DLD1 (cell line): Measurements from ENCODE around the gene ROBO2.

Experiments used
- in situ Hi-C: cut with HindIII; loops from 2 replicates; pipeline ENCODE4 v1.10.0; 2017; ENCODE audit warnings: low sequenced_read_pairs

ROBO2 gene

DNA sequence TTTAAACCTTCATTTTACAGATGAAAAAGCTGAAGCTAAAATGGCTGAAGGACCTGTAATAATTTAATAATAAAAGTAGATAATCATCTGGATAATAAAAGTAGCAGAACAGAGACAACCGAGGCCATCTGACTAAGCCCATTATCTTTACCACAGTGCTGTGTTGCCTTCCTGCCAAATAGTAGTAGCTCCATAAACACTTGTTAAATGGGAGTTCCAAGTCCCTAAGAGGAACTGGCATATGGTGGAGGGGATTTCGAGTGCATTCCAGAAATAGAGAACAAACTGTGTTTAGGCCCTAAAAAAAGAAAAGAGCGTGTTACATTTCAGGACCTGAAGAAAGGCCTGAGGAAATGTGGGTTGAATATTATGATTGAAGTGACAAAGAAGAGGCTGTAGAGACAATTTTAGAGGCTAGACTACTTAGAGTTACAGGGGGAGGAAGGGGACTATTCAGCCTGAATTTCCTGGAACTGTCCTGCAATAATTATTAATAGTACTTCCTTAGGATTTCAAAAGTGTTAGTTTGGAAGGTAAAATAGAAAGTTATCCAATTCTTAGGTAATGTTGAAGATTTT is 424.3 kb downstream of the ROBO2 start:
- in situ Hi-C loops, result no loop called here

DNA sequence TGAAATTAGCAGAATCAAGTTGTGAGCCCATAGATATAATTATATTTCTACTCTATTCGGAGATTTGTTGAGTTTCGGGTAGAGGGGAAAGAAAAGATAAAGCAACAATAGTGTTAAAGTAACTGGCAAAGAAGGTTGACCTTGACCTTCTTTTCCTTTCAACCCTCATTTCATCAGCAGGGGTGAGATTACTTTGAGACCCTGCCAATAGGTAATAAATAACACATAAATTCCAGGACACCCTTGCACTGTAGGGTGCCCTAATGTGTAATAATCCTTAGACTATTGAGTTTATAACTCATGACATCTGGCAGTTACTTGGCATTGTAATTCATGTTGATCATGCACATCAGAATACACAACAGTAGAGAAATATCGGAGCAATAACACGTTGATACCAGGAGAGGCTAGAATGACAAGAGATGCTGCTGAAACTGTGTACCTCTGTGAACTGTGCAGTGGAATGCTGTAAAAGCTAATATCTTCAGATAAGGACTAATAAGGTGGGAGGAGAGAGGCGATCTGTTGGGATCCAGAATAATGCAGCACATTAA is 426.7 kb downstream of the ROBO2 start:
- in situ Hi-C loops, result no loop called here

DNA sequence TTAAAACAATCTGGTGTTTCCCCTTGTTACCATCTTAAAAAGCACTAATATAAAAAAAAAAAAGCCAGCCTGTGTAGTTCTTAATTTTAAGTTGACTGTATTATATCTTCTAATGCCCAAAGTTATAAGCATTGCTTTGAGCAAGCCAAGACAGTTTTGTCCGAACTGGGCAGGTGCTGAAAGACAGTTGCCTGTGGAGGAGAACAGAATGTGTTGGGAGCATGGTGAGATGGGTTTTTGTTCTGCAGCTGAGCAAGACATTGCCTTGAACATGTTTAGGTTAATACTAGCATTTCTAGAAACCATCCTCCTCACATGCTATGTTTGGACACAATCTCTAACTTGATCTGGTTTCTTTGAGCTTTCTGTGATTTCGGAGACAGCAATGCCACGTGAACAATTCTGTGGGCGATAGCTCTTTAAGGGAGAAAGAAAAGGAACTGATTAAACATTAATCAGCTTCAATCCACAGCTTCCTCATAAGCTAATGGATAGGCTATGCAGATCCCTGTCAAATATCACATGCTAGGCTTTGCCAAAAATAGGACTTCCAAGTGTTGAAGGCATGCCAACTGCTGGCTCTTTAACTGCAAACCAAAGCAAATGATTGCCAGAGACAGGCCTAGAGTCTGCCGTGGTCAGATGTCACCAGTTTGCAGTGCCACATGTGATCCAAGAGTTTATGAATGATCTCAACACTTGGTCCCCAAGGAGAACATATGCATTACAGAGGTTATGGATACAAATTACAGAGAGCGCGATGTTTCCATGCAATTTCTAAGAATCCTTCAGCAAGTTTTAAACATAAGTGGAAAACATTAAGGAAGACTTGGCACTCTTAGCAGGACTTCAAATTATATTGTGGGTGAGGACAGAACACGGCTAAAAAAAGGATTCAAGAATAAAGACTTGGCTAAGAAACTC is 428.1 kb downstream of the ROBO2 start:
- in situ Hi-C loops, result no loop called here

DNA sequence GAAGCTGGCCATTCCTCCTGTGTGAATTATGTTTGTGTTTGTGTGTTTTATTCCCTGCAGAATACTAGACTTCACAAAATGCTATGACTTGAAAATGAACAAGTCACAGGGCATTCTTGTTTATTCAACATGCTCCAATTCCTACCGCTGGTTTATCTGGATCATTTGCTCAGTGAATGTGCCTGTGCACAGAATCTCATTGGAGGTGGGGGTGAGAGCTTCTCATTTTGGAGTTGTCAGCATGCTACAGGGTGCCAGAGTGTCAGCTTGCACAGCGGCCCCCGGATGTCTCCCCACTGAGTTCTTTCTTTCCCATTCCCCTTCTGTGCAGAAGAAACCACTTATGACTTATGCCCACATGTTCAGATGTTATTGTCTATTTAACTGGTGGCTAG is 428.7 kb downstream of the ROBO2 start:
- in situ Hi-C loops, result no loop called here

DNA sequence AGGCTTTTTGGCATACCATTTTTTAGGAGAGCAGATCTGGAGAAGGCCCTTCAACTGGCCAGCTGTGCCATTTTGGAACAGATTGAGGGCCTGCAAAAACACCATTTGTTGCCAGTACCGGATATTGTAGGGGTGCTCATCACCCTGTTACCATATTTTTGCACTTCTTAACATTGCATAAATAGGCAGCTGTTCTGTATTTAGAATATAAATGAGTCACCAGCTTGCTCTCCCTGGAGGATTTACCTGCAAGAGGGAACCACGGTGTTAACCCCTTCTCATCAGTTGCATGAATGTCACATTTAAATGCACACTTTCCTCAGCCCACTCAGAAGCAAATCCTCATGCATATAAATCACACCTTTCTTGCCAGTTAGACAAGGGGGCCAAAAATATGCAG is 435.6 kb downstream of the ROBO2 start:
- in situ Hi-C loops, result no loop called here

DNA sequence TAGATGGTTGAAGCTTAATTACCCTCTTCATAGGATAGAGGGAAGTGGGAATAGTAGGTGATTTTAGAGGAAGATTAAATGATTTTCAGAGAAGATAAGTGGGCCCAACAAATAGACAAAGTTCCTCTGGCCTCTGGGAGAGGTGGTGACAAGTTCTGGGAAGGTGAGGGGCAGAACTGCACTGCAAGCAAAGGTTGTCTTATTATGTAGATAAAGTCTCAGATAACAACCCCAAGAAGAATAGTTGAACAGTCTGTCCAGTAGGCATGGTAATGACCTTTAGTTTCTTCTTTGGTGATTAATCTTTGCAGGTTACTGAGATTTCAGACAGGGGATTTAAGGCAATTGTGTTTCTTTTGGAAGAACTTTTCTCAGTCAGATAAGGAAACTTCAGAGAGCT is 439.1 kb downstream of the ROBO2 start:
- in situ Hi-C loops, result no loop called here

DNA sequence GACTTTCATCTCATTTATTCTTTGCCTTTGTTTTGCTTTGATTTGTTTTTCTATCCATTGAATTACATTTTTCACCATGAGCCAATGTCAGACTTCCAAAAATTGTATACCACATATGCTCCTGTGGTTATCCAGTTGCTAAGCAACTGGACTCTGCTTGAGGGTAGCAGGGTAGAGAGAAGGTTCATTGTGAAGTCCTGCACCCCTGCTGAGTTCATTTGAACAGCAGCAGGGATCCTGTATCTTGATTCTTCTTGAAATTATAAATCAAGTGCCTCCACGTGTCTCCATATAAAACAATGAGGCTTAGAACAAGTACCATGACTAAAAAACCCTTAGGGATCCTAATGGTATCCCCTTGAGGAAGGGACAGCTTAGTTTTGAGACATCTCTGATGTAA is 449.3 kb downstream of the ROBO2 start:
- in situ Hi-C loops, result no loop called here

DNA sequence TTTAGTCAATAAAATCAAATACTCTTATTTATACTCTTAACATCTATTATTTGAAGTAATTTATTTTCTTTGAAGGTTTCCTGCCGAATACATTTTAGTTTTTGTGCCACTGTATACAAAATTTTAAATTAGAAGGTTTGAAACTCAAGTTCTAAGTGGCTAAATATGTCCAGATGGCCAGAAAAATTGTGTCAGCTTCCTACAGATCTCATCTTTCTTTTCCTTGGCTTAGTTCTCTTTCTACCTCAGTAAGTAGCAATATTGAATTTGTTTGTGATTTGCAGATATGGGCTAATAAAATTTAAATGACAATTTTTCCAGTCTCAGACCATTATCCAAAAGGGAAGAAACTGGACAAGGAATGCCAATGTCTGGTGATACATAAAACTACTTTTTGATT is 452.1 kb downstream of the ROBO2 start:
- in situ Hi-C loops, result no loop called here

DNA sequence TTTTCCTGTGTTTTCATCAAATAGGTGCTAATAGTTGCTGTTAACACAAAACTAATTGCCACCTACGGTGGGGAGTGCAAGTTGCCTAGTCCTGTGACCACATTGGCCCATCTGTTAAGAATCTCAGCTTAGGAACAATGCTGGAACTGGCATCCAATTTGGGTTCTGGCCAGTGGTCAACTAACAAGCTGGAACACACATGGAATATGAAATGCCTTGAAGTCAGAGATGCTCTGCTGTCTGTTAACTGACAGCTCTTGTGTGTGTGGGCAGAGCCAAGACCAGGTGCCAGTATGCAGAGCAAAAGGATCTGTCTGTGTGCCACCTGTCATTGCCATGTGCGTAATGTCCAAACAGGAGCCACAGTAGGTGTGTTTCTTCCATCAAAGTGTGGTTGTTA is 460.8 kb downstream of the ROBO2 start:
- in situ Hi-C loops, result no loop called here

DNA sequence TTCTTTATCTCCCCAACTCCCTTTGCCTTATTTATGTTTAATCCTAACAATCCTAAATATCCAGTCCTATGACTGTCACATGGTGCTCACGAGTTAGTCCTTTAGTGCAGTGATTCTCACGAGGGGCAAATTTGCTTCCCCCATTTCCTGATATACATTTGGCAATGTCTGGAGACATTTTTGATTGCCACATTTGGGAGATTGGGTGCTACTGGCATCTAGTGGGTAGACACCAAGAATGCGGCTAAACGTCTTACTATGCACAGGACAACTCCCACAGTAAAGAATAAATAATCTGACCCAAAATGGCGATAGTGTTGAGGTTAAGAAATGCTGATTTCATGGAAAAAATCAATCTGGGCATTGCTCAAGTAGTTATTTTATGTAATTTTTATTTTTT is 466.5 kb downstream of the ROBO2 start:
- in situ Hi-C loops, result no loop called here

DNA sequence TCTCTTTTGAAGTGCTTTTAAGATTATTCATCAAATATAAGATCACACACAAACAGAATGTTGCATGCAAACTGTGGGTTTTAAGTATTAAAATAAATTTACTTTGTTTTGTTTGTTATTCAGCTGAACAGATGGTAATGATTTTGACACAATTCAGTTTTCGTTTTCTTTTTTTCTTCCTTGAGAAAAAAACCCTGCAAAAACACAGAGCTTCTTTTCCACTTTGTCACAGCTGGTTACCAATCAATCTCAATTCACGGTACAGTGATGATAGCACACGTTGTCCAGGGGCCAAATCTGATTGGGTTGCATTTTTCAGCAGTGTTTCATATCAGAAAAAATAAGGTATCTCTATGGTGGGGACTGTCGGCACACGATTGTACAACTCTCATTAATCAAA is 473.6 kb downstream of the ROBO2 start:
- in situ Hi-C loops, result no loop called here

DNA sequence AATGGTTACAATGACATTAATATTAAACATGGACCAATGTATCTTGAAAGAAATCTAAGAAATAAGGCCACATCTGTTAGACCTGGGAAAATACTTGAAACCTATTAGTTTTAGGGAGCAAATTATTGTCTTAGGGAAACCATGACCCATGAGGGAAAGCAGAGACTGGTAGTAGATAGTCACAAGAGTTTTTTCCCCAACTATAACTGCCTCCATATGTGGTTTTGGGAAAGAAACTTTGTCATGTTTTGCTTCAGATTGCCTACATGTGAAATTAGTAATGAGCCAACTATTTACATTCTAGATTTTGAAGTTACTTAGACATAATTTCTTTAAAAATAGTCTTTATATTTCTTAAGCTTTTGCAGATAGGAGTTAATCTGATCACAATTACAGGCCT is 474.9 kb downstream of the ROBO2 start:
- in situ Hi-C loops, result no loop called here

DNA sequence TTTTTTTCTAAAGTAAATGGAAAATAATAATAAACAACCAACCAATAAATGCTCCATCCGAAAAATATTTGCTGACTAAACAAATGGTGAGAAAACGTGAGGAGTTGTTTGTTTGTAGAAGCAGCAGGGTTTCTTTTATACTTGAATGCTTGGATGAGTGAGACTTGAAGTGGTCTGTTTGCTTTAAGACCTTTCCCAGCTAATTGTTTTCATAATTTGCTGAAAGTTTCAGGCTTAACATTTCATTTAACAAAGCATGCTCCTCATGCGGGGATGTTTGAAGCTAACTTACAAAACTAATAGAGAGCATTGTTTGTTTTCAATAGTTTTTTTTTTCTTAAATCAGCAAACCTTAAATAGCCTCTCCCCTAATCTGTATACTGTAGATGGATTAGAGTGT is 484.6 kb downstream of the ROBO2 start:
- in situ Hi-C loops, result no loop called here

DNA sequence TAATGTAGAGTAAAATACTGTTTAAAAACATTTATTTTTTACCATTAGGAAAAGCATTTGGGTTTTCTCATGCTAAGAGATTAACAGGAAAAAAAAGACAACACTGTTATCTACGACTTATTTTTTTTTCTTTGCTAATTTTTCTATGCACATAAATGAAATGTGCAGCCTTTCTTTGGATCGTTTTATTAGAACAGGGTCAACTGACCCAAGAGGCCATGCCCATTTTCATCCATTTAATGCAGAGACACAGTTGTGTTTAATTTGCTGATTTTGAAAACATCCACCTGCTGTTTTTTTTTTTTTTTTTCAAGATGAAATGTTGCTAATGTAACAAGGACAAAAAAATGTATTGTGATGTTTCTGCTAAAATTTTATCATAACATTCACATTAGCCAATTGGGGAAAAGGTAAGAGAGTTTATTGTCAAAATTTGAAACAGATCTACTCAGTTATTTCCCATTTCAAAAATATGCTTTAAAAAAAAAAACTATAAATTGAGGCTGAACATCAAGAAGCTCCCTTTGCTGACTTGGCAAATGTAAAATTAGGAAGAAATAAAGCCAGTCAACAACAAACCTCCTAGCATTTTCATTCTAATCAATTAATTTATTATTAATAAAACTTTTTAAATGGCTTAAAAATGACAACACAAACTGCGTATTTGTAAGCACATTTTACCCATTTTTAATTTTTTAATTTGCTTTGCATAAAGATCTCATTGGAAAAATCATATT is 485.2 kb downstream of the ROBO2 start:
- in situ Hi-C loops, result no loop called here

DNA sequence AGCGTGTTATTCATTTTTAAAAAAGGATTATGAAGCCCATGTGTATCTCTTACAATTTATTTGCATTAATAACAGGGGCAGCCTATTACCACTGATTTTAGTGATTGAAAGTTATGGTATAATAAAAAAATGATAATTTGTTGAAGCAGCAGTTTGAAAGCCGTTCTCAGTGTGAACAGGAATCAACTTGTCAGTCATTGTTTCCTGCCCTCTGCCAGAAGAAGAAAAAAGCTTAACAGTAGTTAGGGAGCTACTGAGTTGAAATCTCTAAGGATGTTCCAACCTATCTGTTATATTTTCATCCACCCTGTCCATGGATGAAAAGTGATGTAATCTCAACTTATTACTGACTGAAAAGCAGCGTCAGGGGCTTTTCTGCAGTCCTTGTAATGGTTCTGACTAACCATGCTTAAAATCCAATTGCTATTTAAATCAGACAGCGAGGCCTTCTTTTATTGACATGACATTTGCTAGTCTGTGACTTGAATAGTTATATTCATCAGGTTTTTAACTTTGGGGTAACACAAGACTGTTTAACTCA is 486.7 kb downstream of the ROBO2 start:
- in situ Hi-C loops, result no loop called here

DNA sequence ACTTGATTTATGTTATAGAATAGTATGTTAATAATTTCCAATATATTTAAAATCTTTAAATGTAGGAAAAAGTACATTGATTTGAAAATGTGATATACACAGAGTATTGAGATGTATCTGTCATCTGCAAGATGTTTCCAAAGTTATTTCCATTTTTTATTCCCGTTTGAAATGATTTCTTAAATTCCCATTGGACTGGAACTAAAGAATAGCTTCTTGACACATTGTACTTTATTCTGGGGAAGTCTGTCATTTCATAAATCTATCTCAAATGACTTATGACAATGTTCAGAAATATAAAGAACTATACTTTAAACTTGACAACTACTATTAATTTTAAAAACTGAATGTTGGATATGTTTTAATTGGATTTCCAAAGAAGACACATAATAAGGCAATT is 489.6 kb downstream of the ROBO2 start:
- in situ Hi-C loops, result no loop called here

DNA sequence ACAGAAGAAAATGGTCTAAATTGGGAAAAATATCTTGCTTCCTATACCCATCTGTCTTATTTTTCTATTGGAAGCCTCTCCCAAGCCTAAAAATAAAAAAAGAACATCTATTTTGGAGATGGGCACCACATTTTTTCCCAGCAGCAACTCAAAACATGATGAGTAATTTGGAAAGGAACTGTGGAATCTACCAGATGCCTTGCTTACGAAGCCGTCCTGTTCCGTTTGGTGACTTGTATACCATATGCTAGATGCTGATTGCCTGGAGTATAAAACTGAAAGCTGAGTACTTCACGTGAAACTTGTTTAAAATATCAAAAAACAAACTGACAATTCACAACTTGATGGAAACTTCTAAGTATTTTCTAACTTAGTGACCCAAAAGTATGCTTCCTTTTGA is 491.0 kb downstream of the ROBO2 start:
- in situ Hi-C loops, result no loop called here

DNA sequence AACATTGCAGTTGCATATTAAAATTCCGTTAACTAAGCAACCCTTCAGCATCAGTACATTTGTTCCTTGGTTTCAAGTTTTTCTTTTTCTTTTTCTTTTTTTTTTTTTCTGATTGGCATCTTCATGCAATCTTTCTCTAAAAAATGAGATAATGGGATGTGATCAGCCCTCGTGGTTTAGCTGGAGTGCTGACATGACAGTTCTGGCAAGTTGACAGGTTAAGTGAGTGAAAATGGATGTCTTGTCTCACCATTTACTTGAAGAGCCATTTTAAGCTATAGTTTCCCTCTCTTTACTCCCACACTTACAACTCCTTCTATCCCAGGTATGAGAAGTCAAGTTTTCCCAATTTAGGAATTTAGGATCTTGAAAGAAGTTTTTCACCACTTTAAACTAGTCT is 495.2 kb downstream of the ROBO2 start:
- in situ Hi-C loops, result no loop called here

DNA sequence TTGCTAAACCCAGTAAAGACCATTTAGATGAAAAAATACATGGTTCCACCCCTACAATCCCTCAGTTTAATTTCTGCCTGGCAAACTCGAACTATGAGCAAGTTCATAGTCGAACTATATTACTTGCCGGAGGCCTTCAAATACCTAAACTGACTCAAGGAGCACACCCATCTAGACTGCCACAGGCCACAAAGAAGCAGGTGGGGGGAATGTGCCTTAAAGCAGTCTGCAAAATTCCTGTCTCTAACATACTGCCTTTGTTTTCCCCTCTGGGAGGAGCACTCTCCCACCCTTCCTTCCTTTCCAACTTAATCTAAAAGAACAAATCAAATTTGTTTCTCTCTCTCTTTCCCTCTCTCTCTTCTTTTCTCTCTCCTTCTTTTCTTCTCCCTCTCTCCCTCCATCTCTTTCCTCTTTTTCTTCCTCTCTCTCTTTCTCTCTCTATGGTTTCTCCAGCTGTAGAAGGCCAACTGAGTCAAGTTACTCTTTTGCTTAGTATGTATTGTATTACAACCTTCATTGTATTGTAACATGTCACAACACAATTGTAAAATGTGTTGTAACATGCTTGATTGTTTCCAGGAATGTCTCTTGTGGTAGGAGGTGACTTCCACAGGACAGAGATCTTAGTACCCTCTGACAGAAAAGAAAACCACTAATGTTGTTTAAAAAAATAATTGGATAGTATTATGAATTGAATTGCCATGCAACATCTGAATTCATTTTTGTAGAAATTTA is 496.3 kb downstream of the ROBO2 start:
- in situ Hi-C loops, result no loop called here

DNA sequence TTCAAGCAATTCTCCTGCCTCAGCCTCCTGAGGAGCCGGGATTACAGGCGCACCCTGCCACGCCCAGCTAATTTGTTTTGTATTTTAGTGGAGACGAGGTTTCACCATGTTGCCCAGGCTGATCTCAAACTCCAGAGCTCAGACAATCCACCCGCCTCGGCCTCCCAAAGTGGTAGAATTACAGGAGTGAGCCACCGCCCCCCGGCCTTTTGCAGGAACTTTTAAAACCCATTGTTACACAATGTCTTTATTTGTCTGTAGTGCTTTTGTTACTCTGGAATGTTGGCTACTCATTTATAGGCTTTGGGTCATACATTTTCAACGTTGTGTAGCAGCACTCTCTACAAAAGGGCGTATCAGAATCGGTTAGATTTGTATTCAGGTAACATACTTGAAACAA is 499.1 kb downstream of the ROBO2 start:
- in situ Hi-C loops, result no loop called here

DNA sequence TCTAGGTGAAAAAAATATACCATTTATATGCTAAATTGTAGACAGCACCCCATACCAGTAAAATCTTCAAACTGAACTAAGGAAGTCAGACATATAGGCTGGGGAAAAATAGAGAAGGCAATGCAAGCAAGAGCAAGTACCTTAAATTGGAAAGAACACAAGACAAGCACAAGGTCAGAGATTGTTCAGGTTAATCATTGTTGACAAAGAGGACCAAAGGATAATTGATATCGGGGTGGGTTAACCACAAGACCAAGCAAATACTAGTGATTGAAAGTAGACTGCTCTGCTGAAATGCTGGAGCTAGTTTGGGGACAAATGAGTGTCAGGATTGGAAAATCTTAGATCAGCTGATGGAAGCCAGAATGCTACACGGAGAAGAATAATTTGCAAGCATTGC is 499.8 kb downstream of the ROBO2 start:
- in situ Hi-C loops, result no loop called here
